OCI-LY1 (cell line): ENCODE results near the gene UGT1A10.

Source experiments
- H2AFZ ChIP-seq: fragments of 200-600 bp; sonication (generic), shearing (Covaris generic); 2 replicates; pipeline ENCODE4 v1.6.0; 2014; ENCODE audit warnings: antibody characterized with exemption, mild to moderate bottlenecking, low read length
- H3F3A ChIP-seq: fragments of 200-600 bp; sonication (generic), shearing (Covaris generic); 2 replicates; pipeline ENCODE4 v1.6.0; 2014; ENCODE audit warnings: mild to moderate bottlenecking, antibody characterized with exemption, low read length, moderate library complexity; ENCODE audit not compliant: insufficient read depth
- H3K27ac ChIP-seq: fragments of 200-600 bp; sonication (generic); 2 replicates; pipeline ENCODE4 v1.5.1; 2014; ENCODE audit warnings: low read length, mixed run types, mild to moderate bottlenecking, low read depth; ENCODE audit not compliant: poor library complexity, severe bottlenecking
- H3K27me3 ChIP-seq: fragments of 200-600 bp; sonication (generic); 2 replicates; pipeline ENCODE4 v1.6.0; 2014; ENCODE audit warnings: antibody characterized with exemption, mild to moderate bottlenecking, low read length, moderate library complexity; ENCODE audit not compliant: insufficient read depth
- H3K36me3 ChIP-seq: fragments of 200-600 bp; sonication (generic); 2 replicates; pipeline ENCODE4 v1.6.1; 2014; ENCODE audit warnings: mild to moderate bottlenecking, antibody characterized with exemption, low read length, moderate library complexity, mixed read lengths; ENCODE audit not compliant: insufficient read depth
- H3K4me1 ChIP-seq: fragments of 200-600 bp; sonication (generic); 2 replicates; pipeline ENCODE4 v1.5.1; 2014; ENCODE audit warnings: mild to moderate bottlenecking, low read length, moderate library complexity; ENCODE audit not compliant: insufficient read depth, severe bottlenecking
- H3K4me2 ChIP-seq: fragments of 200-600 bp; sonication (generic), shearing (Covaris generic); 2 replicates; pipeline ENCODE4 v1.6.1; 2014; ENCODE audit warnings: low read length
- H3K4me3 ChIP-seq: fragments of 200-600 bp; sonication (generic); 2 replicates; pipeline ENCODE4 v1.5.1; 2014; ENCODE audit warnings: low read length, low read depth, mild to moderate bottlenecking, mixed read lengths; ENCODE audit not compliant: poor library complexity, severe bottlenecking
- H3K79me2 ChIP-seq: fragments of 200-600 bp; shearing (Covaris generic); 2 replicates; pipeline ENCODE4 v1.6.1; 2016; ENCODE audit warnings: mixed run types, low read length, mixed read lengths; ENCODE audit not compliant: insufficient read depth
- H3K9ac ChIP-seq: fragments of 200-600 bp; sonication (generic), shearing (Covaris generic); 2 replicates; pipeline ENCODE4 v1.6.1; 2014; ENCODE audit warnings: mild to moderate bottlenecking, low read length, mixed read lengths
- H3K9me2 ChIP-seq: fragments of 200-600 bp; sonication (generic), shearing (Covaris generic); 2 replicates; pipeline ENCODE4 v1.6.1; 2014; ENCODE audit warnings: low read depth, mild to moderate bottlenecking, low read length, mixed read lengths
- H3K9me3 ChIP-seq: fragments of 200-600 bp; shearing (Covaris generic); 2 replicates; pipeline ENCODE4 v1.6.1; 2014; ENCODE audit warnings: low read length, mixed read lengths
- H4K20me1 ChIP-seq: fragments of 200-600 bp; sonication (generic), shearing (Covaris generic); 2 replicates; pipeline ENCODE4 v1.6.0; 2016; ENCODE audit warnings: mild to moderate bottlenecking, low read length; ENCODE audit not compliant: insufficient read depth
- EZH2 ChIP-seq: fragments of 200-600 bp; sonication (generic), shearing (Covaris generic); IDR thresholded peaks from 2 replicates; pipeline ENCODE4 v1.8.0; 2017; ENCODE audit warnings: borderline replicate concordance, mixed run types, mild to moderate bottlenecking, antibody characterized with exemption, low read length, moderate library complexity, mixed read lengths
- TF ChIP-seq, protein P1 (sequence below): fragments of 200-600 bp; sonication (generic), shearing (Covaris generic); IDR thresholded peaks from 2 replicates; pipeline ENCODE4 v1.5.1; 2017; ENCODE audit warnings: mild to moderate bottlenecking, antibody characterized with exemption, low read length, moderate library complexity, mixed read lengths

Gene UGT1A10

DNA sequence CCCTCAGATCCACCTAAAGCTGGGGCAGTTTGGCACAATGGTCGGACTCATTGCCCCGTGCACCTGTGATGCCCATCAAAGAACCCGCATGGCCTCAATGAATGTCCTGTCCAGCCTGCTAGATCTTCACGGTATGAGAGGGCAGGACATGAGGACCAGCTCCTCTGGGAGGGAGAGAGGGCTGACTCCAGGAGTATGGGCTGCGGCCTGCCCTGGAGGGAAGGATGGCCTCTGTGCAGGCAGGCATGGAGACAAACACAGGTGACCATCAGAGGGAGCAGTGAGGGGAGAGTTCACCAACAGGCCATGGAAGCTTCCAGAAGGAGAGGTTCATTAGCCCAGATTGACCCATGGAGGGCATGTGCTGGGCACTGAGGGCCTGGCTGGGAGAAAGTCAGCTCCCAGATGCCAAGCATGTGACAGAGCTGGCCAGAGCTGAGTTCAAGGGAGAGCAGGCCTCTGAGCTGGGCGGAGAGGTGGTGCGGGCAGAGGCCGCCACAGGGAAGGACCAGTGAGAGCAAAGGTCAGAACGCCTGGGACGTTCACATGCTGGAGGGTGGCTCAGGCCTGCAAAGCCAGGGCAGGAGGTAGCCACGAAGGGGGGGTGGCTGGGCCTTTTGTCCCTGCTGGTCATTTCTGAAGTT lies 181.9 kb downstream of the UGT1A10 start:
- Histone ChIP-seq H3K27me3 (peaks cover 9% of the 10 kb centered on the region; the same call in 1 of the 2 replicates), H3K9me2 (no peaks in the 10 kb centered on the region), H3K4me2 (no peak overlapping the region), H3K4me3 (no peak overlapping the region), H3K27ac (no peak overlapping the region), H3K9ac (no peak overlapping the region), H3K9me3 (no peaks in the 10 kb centered on the region), H3F3A (no peaks in the 10 kb centered on the region), H3K4me1 (no peaks in the 10 kb centered on the region), H3K36me3 (no peaks in the 10 kb centered on the region), H3K79me2 (no peaks in the 10 kb centered on the region), H2AFZ (no peak overlapping the region), H4K20me1 (no peaks in the 10 kb centered on the region)
- TF ChIP-seq, protein P1, sequence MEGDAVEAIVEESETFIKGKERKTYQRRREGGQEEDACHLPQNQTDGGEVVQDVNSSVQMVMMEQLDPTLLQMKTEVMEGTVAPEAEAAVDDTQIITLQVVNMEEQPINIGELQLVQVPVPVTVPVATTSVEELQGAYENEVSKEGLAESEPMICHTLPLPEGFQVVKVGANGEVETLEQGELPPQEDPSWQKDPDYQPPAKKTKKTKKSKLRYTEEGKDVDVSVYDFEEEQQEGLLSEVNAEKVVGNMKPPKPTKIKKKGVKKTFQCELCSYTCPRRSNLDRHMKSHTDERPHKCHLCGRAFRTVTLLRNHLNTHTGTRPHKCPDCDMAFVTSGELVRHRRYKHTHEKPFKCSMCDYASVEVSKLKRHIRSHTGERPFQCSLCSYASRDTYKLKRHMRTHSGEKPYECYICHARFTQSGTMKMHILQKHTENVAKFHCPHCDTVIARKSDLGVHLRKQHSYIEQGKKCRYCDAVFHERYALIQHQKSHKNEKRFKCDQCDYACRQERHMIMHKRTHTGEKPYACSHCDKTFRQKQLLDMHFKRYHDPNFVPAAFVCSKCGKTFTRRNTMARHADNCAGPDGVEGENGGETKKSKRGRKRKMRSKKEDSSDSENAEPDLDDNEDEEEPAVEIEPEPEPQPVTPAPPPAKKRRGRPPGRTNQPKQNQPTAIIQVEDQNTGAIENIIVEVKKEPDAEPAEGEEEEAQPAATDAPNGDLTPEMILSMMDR = no peak
- no peak for TF ChIP-seq EZH2

DNA sequence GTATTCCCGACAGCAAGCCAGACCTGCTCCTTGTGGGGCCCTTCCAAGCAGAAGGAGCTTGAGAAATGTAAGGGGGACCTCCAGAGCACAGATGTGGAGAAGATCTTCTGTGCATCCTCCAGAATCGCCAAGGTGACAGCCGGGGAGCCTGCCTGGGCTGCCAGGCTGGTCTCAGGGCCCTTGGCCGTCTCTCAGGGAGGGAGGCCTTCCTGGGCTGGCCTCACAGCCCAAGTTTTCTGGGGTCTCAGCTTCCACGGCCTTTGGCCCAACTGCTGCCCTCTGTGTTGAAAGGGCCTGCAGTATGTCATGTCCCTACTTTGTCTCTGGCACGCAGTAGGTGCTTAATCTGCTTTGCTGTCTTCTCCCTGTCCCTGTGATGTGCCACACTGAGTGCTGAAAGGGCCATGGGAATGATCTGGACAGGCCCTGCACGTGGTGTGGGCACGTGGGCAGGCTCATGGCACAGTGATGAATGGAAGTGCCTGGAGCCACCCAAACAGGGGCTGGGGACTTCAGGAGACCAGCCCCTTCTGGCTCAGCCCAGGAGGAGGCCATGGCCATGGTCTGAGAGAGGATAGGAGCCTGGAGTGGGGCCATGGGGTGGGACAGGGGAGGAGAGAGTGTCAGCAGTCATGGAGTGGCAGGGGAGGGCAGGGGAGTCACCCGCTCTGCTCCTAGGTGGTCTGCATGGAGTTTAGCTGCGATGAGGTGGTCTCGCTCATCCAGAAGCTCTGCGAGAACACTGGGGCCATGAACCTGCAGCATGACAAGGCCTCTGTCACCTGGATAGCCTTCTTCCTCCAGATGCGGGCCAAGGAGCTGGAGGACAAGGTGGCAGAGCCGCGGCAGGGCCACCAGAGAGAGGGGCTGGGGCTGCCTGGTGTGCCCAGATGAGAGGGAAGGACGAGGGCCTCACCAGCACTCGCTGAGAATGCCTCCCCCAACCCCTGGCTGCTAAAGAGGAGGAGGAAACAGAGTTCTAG lies 182.7 kb downstream of the UGT1A10 start:
- H4K20me1 ChIP-seq = no peaks in the 10 kb centered on the region
- peaks cover 9% of the 10 kb centered on the region; the same call in 1 of the 2 replicates for H3K27me3 ChIP-seq
- TF ChIP-seq, protein P1 = no peak
- no peak for TF ChIP-seq EZH2
- no peak overlapping the region for H3K4me3 ChIP-seq
- H3K9me3 ChIP-seq = no peaks in the 10 kb centered on the region
- H2AFZ ChIP-seq = no peak overlapping the region
- H3K9ac ChIP-seq = no peak overlapping the region
- no peak overlapping the region for H3K27ac ChIP-seq
- H3K4me2 ChIP-seq = no peak overlapping the region
- no peaks in the 10 kb centered on the region for H3K79me2 ChIP-seq
- H3F3A ChIP-seq = no peaks in the 10 kb centered on the region
- H3K9me2 ChIP-seq = no peaks in the 10 kb centered on the region
- H3K4me1 ChIP-seq = no peaks in the 10 kb centered on the region
- H3K36me3 ChIP-seq = no peaks in the 10 kb centered on the region

DNA sequence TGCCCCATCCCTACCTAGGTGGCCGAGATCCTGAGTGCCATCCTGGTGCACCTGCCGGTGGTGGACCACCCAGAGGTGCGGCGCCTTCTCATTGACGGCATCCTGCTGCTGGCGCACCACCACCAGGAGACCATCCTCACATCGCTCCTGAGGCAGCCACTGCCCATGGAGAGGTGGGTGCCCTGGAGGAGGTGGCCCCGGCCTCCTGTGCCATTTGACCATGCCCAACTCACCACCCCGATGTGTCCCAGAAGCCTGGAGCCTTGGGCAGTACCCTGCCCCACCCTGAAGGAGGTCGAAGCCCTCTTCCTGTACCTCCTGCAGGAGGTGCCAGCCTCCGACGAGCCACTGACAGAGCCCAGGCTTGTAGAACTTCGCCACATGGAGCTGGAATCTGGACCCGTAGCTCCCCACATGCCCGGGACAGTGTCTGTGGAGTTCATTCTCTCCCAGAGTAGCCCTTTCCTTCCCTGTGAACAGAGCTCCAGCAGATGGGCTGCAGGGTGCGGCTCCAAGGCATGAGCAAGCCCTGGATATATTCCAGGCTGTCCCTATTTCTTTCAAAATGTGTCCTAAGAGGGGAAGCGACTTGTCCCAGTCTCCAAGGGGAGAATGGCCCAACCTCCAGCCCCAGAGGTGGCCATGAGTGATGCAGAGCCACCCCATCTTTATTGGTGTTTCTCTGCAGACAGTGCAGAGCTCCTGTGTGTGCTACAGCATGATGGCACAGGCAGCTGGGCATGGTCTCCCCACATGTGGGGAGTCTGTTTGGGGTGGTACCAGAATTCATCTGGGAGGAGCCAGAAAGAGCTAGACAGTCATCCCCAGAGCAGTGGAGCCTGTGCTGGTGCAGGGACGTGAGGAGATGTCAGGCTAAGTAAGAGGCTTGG lies 183.9 kb downstream of the UGT1A10 start:
- H3K36me3 ChIP-seq = no peaks in the 10 kb centered on the region
- H3K9me3 ChIP-seq = no peaks in the 10 kb centered on the region
- no peak overlapping the region for H2AFZ ChIP-seq
- no peak overlapping the region for H3K4me3 ChIP-seq
- no peaks in the 10 kb centered on the region for H4K20me1 ChIP-seq
- H3K27me3 ChIP-seq = peaks cover 9% of the 10 kb centered on the region; the same call in 1 of the 2 replicates
- H3K79me2 ChIP-seq = no peaks in the 10 kb centered on the region
- no peak overlapping the region for H3K9ac ChIP-seq
- H3K27ac ChIP-seq = no peak overlapping the region
- no peaks in the 10 kb centered on the region for H3K9me2 ChIP-seq
- H3F3A ChIP-seq = no peaks in the 10 kb centered on the region
- H3K4me2 ChIP-seq = no peak overlapping the region
- no peaks in the 10 kb centered on the region for H3K4me1 ChIP-seq
- no peak for TF ChIP-seq EZH2
- TF ChIP-seq, protein P1 = no peak
